GM18520 (cell line): ENCODE measurements around the gene HNF4A.
"Not testable (repeated sequence)": the region's sequence is repeated elsewhere in the genome, so short reads cannot be mapped to it uniquely, and the experiment has no call there.

ENCODE experiments used
- ATAC-seq: cut with Tn5 transposase; IDR thresholded peaks from one replicate; pipeline ENCODE4 v1.9.1; 2021; ENCODE audit not compliant: unreplicated experiment

The HNF4A gene

DNA sequence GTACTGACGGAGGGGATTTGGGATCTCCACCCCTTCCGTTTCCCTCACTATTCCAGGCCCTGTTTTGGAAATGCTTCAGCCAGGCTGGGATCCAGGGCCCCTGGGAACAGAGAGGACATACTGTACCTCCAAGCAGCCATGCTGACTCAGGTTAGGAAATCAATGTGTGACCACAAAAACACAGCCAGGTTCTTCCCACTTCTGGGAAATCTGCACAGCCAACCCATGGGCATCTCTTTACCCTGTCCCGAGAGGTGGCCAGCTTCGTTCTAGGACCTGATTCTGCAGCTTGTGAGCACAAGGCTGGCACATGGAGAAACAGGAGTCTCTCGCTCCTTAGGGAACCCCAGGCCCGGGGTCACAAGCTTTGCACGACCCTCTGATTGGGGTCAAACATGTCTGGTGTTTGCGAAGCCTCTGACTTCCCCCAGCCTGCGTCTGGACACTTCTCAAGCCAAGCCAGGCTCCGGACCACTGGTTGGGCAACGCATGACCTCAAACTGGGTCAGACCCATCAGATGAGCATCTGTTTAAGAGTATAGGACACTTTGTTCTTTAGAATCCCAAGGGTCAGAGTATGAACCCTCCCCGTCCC, 111.9 kb downstream of the HNF4A start:
- no peak for ATAC-seq

DNA sequence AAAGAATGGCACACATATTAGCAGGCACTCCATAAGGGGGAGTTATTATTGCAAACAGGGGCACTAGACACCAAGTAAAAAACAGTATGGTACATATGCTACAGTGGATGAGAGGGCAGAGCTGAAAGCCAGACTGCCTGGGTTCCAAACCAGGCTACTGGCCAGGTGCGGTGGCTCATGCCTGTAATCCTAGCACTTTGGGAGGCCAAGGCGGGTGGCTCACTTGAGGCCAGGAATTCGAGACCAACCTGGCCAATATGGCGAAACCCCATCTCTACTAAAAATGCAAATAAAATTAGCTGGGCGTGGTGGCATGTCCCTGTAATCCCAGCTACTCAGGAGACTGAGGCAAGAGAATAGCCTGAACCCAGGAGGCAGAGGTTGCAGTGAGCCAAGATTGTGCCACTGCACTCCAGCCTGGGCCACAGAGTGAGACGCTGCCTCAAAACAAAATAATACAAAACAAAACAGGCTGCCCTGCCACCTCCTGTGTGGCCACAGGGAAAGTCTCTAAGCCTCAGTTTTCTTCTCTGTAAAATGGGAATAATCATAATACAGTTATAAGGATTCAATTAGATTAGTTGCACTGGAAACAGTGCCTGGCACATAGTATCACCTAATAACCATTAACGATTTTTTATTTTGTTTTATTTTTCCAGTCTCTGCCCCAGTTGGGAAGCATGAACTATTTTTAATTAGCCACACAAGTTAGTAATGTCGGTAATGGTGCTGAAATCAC, 112.7 kb downstream of the HNF4A start:
- no peak for ATAC-seq

GRCh38 chr20:44470327-44470726, 114.8 kb downstream of the HNF4A start:
- no peak for ATAC-seq

DNA sequence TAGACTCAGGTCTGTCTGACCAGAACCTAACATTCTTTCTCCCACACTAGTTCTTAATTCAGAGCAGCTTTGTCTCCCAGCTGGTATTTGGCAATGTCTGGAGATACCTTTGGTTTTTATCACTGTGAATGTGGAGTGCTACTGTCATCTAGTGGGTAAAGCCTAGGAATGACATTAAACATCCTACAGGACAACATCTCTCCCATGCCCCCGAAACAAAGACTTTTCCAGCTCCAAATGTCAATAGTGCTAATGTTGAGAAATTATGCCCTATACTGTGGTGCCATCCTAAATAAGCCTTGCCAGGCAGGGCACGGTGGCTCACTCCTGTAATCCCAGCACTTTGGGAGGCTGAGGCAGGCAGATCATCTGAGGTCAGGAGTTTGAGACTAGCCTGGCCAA, 116.0 kb downstream of the HNF4A start:
- ATAC-seq, result no peak

GRCh38 chr20:44472283-44472682, 116.8 kb downstream of the HNF4A start:
- ATAC-seq, result not testable (repeated sequence)

- ATAC-seq, result no peak
Observed at GRCh38 chr20:44475372-44475693, 119.8 kb downstream of the HNF4A start.

GRCh38 chr20:44475694-44476560, 120.4 kb downstream of the HNF4A start, which contains the start of gene TTPAL:
Gene TTPAL (plus strand): TSS chr20:44475874. CDS start chr20:44480000, 4,126 bp downstream.
- peak; percentile 86 for ATAC-seq

- no peak for ATAC-seq
Observed at GRCh38 chr20:44477151-44477550, 121.7 kb downstream of the HNF4A start.

DNA sequence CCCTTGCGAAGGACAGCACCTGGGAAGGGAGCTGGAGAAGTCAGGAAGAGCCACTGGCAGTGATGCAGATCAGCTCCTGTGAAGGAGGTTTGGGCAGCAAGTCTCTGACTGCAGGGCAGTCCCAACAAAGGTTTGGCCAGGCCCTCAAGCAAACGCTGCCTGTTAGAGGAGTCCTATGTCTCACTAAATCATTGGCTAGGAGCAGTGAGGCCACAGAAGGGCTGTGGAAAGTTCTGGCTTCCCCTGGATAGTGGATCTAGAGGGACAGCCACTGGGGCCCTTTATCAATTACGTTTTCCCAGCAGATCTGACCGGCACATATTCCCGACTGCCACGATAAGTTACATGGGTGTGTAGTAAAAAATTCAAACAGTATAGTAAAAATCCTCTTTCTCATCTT, 122.7 kb downstream of the HNF4A start:
- no peak for ATAC-seq

DNA sequence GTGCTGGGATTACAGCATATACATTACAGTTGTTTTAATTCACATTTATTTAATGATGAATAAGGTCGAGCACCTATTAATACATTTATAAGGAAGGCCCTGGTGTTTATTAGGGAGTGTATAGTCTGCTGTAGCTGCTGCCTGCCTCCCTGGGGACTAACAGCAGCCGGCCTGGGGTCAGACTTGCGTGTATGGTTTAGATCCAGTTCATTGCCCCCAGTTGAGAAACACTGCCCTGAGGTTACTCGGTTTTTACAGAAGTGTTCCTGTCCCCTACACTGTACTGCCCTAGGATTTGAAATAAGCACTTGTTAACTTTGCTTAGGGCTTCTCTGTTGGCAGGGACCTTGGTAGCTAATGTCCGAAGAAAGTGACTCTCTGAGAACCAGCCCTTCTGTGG, 124.1 kb downstream of the HNF4A start:
- ATAC-seq, result no peak

DNA sequence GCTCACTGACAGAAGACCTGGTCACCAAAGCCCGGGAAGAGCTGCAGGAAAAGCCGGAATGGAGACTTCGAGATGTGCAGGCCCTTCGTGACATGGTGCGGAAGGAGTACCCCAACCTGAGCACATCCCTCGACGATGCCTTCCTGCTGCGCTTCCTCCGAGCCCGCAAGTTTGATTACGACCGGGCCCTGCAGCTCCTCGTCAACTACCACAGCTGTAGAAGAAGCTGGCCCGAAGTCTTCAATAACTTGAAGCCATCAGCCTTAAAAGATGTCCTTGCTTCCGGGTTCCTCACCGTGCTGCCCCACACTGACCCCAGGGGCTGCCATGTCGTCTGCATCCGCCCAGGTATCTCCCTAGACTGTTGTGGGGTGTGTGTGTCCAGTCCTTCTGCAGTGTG, 124.6 kb downstream of the HNF4A start:
- no peak for ATAC-seq

DNA sequence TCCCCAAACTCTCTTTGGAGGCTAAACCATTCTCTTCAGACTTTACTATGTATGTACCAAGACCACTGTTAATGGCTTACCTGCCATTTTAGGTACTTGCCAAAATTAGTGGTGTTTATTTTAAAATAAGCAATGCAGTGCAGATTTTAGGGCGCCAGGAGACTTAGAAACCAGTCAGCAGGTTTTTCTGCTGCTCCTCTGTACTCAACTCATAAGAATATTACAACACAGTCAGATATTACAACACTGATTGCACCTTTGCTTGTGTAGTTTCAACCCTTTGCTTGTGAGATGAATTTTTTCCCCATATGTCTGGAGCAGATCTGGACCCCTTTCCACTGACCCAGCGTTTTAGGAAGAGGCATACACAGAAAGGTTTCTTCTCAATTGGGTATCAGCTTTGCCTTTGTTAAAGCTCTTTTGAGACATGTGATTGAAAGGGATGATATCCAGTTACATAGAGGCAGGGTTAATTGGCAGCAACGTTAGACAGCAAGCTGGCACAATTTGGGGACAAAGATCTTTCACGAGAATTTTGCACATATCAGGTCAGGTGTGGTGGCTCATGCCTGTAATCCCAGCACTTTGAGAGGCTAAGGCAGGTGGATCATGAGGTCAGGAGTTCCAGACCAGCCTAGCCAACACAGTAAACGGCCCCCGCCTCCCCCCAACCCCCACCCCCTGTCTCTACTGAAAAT, 126.4 kb downstream of the HNF4A start:
- ATAC-seq, result no peak

- ATAC-seq, result no peak
Observed at GRCh38 chr20:44483112-44483511, 127.6 kb downstream of the HNF4A start.
